Mesothelial cell of epicardium (in vitro differentiated cells): Measurements from ENCODE around the gene MOAP1. TPM values are rescaled to one million over a fixed set of nuclear protein-coding genes. Genes with fewer than 3 reads are reported as not detected.

Source experiments
- DNase-seq, 2 experiments: peaks; one replicate each; pipeline ENCODE4 v3.0.0; 2021; ENCODE audit warnings: low spot score in 2 of 2; ENCODE audit not compliant: unreplicated experiment in 2 of 2
- H3K27ac Mint-ChIP-seq: 2 replicates; pipeline ENCODE4 v1.8.0; 2021; ENCODE audit warnings: mixed read lengths
- H3K27me3 Mint-ChIP-seq: 2 replicates; pipeline ENCODE4 v1.8.0; 2021; ENCODE audit warnings: low read depth, mixed read lengths
- H3K36me3 Mint-ChIP-seq: 2 replicates; pipeline ENCODE4 v1.8.0; 2021; ENCODE audit warnings: mixed read lengths
- H3K4me1 Mint-ChIP-seq: 2 replicates; pipeline ENCODE4 v1.8.0; 2021; ENCODE audit warnings: mixed read lengths
- H3K4me3 Mint-ChIP-seq: 2 replicates; pipeline ENCODE4 v1.8.0; 2021; ENCODE audit warnings: mild to moderate bottlenecking, moderate library complexity, mixed read lengths
- H3K9me3 Mint-ChIP-seq: 2 replicates; pipeline ENCODE4 v1.8.0; 2021; ENCODE audit warnings: mixed read lengths
- CTCF ChIP-seq: fragments of 200-600 bp; sonication (generic); IDR thresholded peaks from one replicate; pipeline ENCODE4 v1.5.0; 2021; ENCODE audit warnings: antibody characterized with exemption; ENCODE audit not compliant: unreplicated experiment
- total RNA-seq: library from RNA; stranded (reverse); gene quantifications from 3 replicates; pipeline ENCODE4 v1.2.1, GENCODE V29; 2021

The MOAP1 gene
- total RNA-seq, 1 donor from 2014 or later, result 26.6 TPM

GRCh38 chr14:93132472-93133065, 52.1 kb downstream of the MOAP1 start:
- no peak for DNase-seq
- no peaks in the 10 kb centered on the region for H3K9me3 Mint-ChIP-seq
- peaks cover 8% of the 10 kb centered on the region for H3K27me3 Mint-ChIP-seq
- no peak for TF ChIP-seq CTCF
- no peak overlapping the region for H3K27ac Mint-ChIP-seq
- no peak overlapping the region for H3K4me3 Mint-ChIP-seq
- no peaks in the 10 kb centered on the region for H3K36me3 Mint-ChIP-seq
- no peaks in the 10 kb centered on the region for H3K4me1 Mint-ChIP-seq

Other genes with a start within 250 kb of the MOAP1 start
- gene ITPK1, start 69.0 kb downstream of the MOAP1 start, total RNA-seq, result 23.2 to 30.5 TPM (median 27.5 TPM) in 3 replicates
- gene LYSET, start 420 bp upstream of the MOAP1 start, total RNA-seq, result 13.7 to 17.4 TPM (median 14.7 TPM) in 3 replicates
- gene GON7, start 22.2 kb upstream of the MOAP1 start, total RNA-seq, result 5.0 to 5.6 TPM (median 5.3 TPM) in 3 replicates
- 13.1 to 13.9 TPM (median 13.8 TPM) in 3 replicates for gene UBR7, start 22.4 kb upstream of the MOAP1 start, total RNA-seq
- 52.1 to 58.4 TPM (median 52.3 TPM) in 3 replicates for gene BTBD7, start 148.1 kb upstream of the MOAP1 start, total RNA-seq
- 0.73 to 1.2 TPM in 2 of 3 replicates, not detected in the other for gene COX8C, start 162.3 kb upstream of the MOAP1 start, total RNA-seq
- gene UNC79, start 246.0 kb upstream of the MOAP1 start, total RNA-seq, result 0.69 to 0.92 TPM (median 0.72 TPM) in 3 replicates